Choroid plexus epithelial cell (primary cell): ENCODE data around the gene FRA10AC1.

Experiments used
- DNase-seq: peaks from one replicate; pipeline ENCODE4 v3.0.0-alpha.2; 2010; ENCODE audit warnings: low read depth
- H3K4me3 ChIP-seq: 2 replicates; pipeline ENCODE4 v1.5.1; 2011; ENCODE audit warnings: low read depth, mild to moderate bottlenecking, control low read depth, low read length, moderate library complexity
- CTCF ChIP-seq: conservative IDR thresholded peaks from 2 replicates; pipeline ENCODE4 v1.5.1; 2011; ENCODE audit warnings: low read depth, mild to moderate bottlenecking, control low read depth, inconsistent platforms, low read length, moderate library complexity

FRA10AC1 gene

GRCh38 chr10:93620925-93621324 is 81.5 kb downstream of the FRA10AC1 start:
- TF ChIP-seq CTCF, result no peak
- DNase-seq, result no peak
- H3K4me3 ChIP-seq, result no peak overlapping the region
